K562 (cell line): ENCODE measurements around the gene GALP. TPM values are rescaled to one million over a fixed set of nuclear protein-coding genes. Genes with fewer than 3 reads are reported as not detected.
A peak's percentile ranks its signal among the peaks of the same experiment; 100 is the strongest.

Source experiments
- ATAC-seq: fragments of 200-7000 bp; cut with Tn5 transposase; 3 replicates; pipeline ENCODE4 v1.9.1; 2020; ENCODE audit warnings: moderate library complexity
- BruUV-seq: library from RNA; stranded (reverse); fragments of 400-500 nt; replicated peaks from 2 replicates; lab custom pipeline; 2021; lab: Mats Ljungman, UMichigan
- CTCF ChIA-PET: fragments of 300-600 bp; formaldehyde crosslinking; extraction: SDS; loops from one replicate; lab custom pipeline; 2021; ENCODE audit warnings: low intra/inter-chr PET ratio; lab: Yijun Ruan, JAX
- POLR2A ChIA-PET: fragments of 300-600, 350-650 bp; sonication (Branson Sonifier 250); formaldehyde crosslinking; extraction: SDS; loops from one replicate; lab custom pipeline; 2021; ENCODE audit warnings: antibody characterized with exemption, inconsistent platforms; lab: Yijun Ruan, JAX
- DNase-seq, 4 experiments: peaks; one replicate each; pipeline versions ENCODE4 v3.0.0 to v3.0.0-alpha.2; 2011 to 2018; ENCODE audit warnings: low spot score in 3 of 4, mixed read lengths in 3 of 4; ENCODE audit errors: extremely low read depth in 1 of 4
- FAIRE-seq: peaks from 2 replicates; lab custom pipeline; 2011; peaks lifted over from hg19 to GRCh38; lab: Jason Lieb, UNC
- H2AFZ ChIP-seq: 2 replicates; pipeline ENCODE4 v1.6.0; 2011; ENCODE audit warnings: low read depth, low read length, control low read depth, inconsistent platforms
- H3K27ac ChIP-seq: fragments of 200-600 bp; 3 replicates; pipeline ENCODE4 v1.8.0; 2011; ENCODE audit warnings: low read depth, mild to moderate bottlenecking, control low read depth, inconsistent platforms, low read length, moderate library complexity, mixed read lengths; ENCODE audit errors: extremely low read depth
- H3K27me3 ChIP-seq, 2 experiments: fragments of 300-600 bp in 1 of 2; 2 replicates in 1 of 2; 3 replicates in 1 of 2; pipeline versions ENCODE4 v1.6.0 to v1.8.0; 2011; ENCODE audit warnings: inconsistent platforms in 2 of 2, low read length in 2 of 2, mild to moderate bottlenecking in 1 of 2, mixed read lengths in 1 of 2, moderate library complexity in 1 of 2; ENCODE audit not compliant: control insufficient read depth in 2 of 2, insufficient read depth in 2 of 2
- H3K36me3 ChIP-seq: fragments of 300-600 bp; 3 replicates; pipeline ENCODE4 v1.8.0; 2011; ENCODE audit warnings: mild to moderate bottlenecking, low read length, inconsistent platforms; ENCODE audit not compliant: control insufficient read depth, insufficient read depth
- H3K4me1 ChIP-seq, 2 experiments: fragments of 200-600 bp in 1 of 2; replicated peaks in 1 of 2; 2 replicates in 1 of 2; 3 replicates in 1 of 2; pipeline versions ENCODE4 v1.5.1 to v1.8.0; 2011; ENCODE audit warnings: inconsistent platforms in 2 of 2, low read length in 2 of 2, mild to moderate bottlenecking in 1 of 2, mixed read lengths in 1 of 2, moderate library complexity in 1 of 2; ENCODE audit not compliant: control insufficient read depth in 2 of 2, insufficient read depth in 2 of 2
- H3K4me2 ChIP-seq: 2 replicates; pipeline ENCODE4 v1.6.1; 2011; ENCODE audit warnings: low read length, control low read depth, inconsistent platforms, mixed read lengths; ENCODE audit not compliant: insufficient read depth
- H3K4me3 ChIP-seq: fragments of 200-600 bp; sonication (generic), shearing (Covaris generic); 2 replicates; pipeline ENCODE4 v1.5.1; 2016; ENCODE audit warnings: control low read depth, inconsistent platforms
- H3K79me2 ChIP-seq: fragments of 200-600 bp; 3 replicates; pipeline ENCODE4 v1.8.0; 2011; ENCODE audit warnings: low read length, inconsistent platforms; ENCODE audit not compliant: control insufficient read depth, insufficient read depth
- H3K9ac ChIP-seq, 2 experiments: 2 replicates each; pipeline versions ENCODE4 v1.6.0 to v1.6.1; 2011; ENCODE audit warnings: low read depth in 2 of 2, low read length in 2 of 2, control low read depth in 1 of 2, inconsistent platforms in 1 of 2, mild to moderate bottlenecking in 1 of 2, mixed read lengths in 1 of 2; ENCODE audit not compliant: insufficient read depth in 1 of 2
- H3K9me1 ChIP-seq: one replicate; pipeline ENCODE4 v1.6.0; 2011; ENCODE audit warnings: inconsistent platforms, mild to moderate bottlenecking, low read length, moderate library complexity; ENCODE audit not compliant: control insufficient read depth, insufficient read depth
- H3K9me3 ChIP-seq: replicated peaks from 2 replicates; pipeline ENCODE4 v1.5.1; 2011; ENCODE audit warnings: low read depth, low read length, inconsistent platforms; ENCODE audit not compliant: control insufficient read depth, insufficient read depth
- H4K20me1 ChIP-seq: replicated peaks from 2 replicates; pipeline ENCODE4 v1.6.1; 2011; ENCODE audit warnings: low read length, inconsistent platforms, mixed read lengths; ENCODE audit not compliant: control insufficient read depth, insufficient read depth
- AFF4 ChIP-seq: sonication (generic); formaldehyde crosslinking; IDR thresholded peaks from 2 replicates; pipeline ENCODE4 v1.8.0; 2023; ENCODE audit warnings: mild to moderate bottlenecking, missing genetic modification reagents
- CTCF ChIP-seq, 3 experiments: IDR thresholded peaks in 2 of 3; conservative IDR thresholded peaks in 1 of 3; 2 replicates each; pipeline ENCODE4 v1.5.1; 2011 to 2012; ENCODE audit warnings: low read length in 3 of 3, mild to moderate bottlenecking in 3 of 3, control low read depth in 2 of 3, improper control_type of control experiment in 1 of 3, inconsistent platforms in 1 of 3, low read depth in 1 of 3, mixed read lengths in 1 of 3, moderate library complexity in 1 of 3; ENCODE audit not compliant: insufficient read depth in 2 of 3
- CTCFL ChIP-seq: IDR thresholded peaks from 2 replicates; pipeline ENCODE4 v1.6.1; 2011; ENCODE audit warnings: borderline replicate concordance, low read depth, mild to moderate bottlenecking, moderate library complexity, low read length; ENCODE audit not compliant: insufficient read depth, poor library complexity, severe bottlenecking
- DMBX1 ChIP-seq: fragments of 250-450 bp; sonication (Bioruptor Pico); IDR thresholded peaks from 2 replicates; pipeline ENCODE4 v1.8.0; 2022; ENCODE audit warnings: inconsistent platforms, mild to moderate bottlenecking, moderate library complexity, borderline replicate concordance
- EGR1 ChIP-seq: fragments of 450-650 bp; conservative IDR thresholded peaks from 2 replicates; pipeline ENCODE4 v1.6.1; 2017; ENCODE audit warnings: mild to moderate bottlenecking
- HMGN3 ChIP-seq: IDR thresholded peaks from 2 replicates; pipeline ENCODE4 v1.6.1; 2011; ENCODE audit warnings: borderline replicate concordance, low read depth, mild to moderate bottlenecking, mixed read lengths, low read length; ENCODE audit not compliant: insufficient read length; ENCODE audit errors: extremely low read depth
- MTA3 ChIP-seq: fragments of 450-650 bp; formaldehyde crosslinking; IDR thresholded peaks from 2 replicates; pipeline ENCODE4 v1.6.1; 2017; ENCODE audit warnings: mild to moderate bottlenecking, borderline replicate concordance
- THRA ChIP-seq: fragments of 450-650 bp; IDR thresholded peaks from 2 replicates; pipeline ENCODE4 v1.6.1; 2017; ENCODE audit warnings: mild to moderate bottlenecking, moderate library complexity
- XRCC3 ChIP-seq: fragments of 450-650 bp; IDR thresholded peaks from 2 replicates; pipeline ENCODE4 v1.6.1; 2017; ENCODE audit warnings: mild to moderate bottlenecking, moderate library complexity
- WGBS: fragments of 100-300 bp; shearing (Covaris generic); methylation state at CpG from one replicate; pipeline ENCODE4 v1.1.6; 2016; ENCODE audit warnings: low coverage, mixed read lengths; ENCODE audit not compliant: insufficient coverage; ENCODE audit errors: missing lambda C conversion rate; 5-methylcytosine and 5-hydroxymethylcytosine counted together
- in situ Hi-C: fragments of 300-500 bp; cut with MboI; formaldehyde crosslinking; loops from 4 replicates; pipeline ENCODE4 v1.15.0; 2018; ENCODE audit warnings: inconsistent platforms, mixed read lengths
- intact Hi-C: fragments of 100-400 bp; cut with micrococcal nuclease; formaldehyde crosslinking; loops from 2 replicates; pipeline ENCODE4 v1.14.2; 2022
- polyA plus RNA-seq, 8 experiments: library from polyadenylated mRNA; depleted of rRNA in 4 of 8; stranded (reverse) in 5 of 8; unstranded in 3 of 8; fragments of >200 nt; fragmentation: Nextera tagmentation in 2 of 8; fragmentation: Illumina TruSeq in 1 of 8; extraction: Ambion mirVana in 2 of 8; extraction: Trizol in 1 of 8; gene quantifications; 2 replicates each; pipeline versions ENCODE4 v1.2.1 to v1.2.3, GENCODE V29; 2011 to 2014; ENCODE audit warnings: inconsistent platforms in 1 of 8, missing spikeins in 1 of 8
- total RNA-seq, 7 experiments: library from RNA; depleted of rRNA in 6 of 7; stranded (reverse); fragments of >200 nt in 6 of 7; fragmentation: Illumina TruSeq in 2 of 7; extraction: Trizol in 2 of 7; gene quantifications; 2 replicates each; pipeline versions ENCODE4 v1.2.1 to v1.2.3, GENCODE V29; 2011 to 2021; ENCODE audit warnings: low replicate concordance in 1 of 7

GALP gene
- total and polyA plus RNA-seq, 9 of the 15 experiments (the other 6 are each of a cell fraction or from before 2014, with no cell fraction given), result not detected

GRCh38 chr19:56191115-56191514 is 15.3 kb downstream of the GALP start:
- H3K27ac ChIP-seq, result no peak overlapping the region
- H3K4me3 ChIP-seq, result no peak overlapping the region
- H3K9me1 ChIP-seq, result no peaks in the 10 kb centered on the region
- TF ChIP-seq THRA (no peak), CTCFL (peak; percentile 19), MTA3 (no peak), AFF4 (no peak), XRCC3 (no peak), HMGN3 (no peak), DMBX1 (CRISPR knock-in tag) (no peak), CTCF (IDR thresholded peaks at IDR 0.05 in 2 of 3, conservative IDR thresholded peaks at IDR 0.05 in 1 of 3; ENCODE audit: insufficient read depth in 2 of 3, low read depth in 1 of 3, low read length in 3 of 3) (peak in 2 of 3 experiments; percentile 31 to 40; a peak in 5 of 6 replicates), EGR1 (no peak)
- no peaks in the 10 kb centered on the region; a peak in 2 of 5 replicates for H3K27me3 ChIP-seq
- CTCF ChIA-PET, result no interaction called here
- peaks cover 3 to 6% of the 10 kb centered on the region in 2 experiments; a peak in 4 of 5 replicates for H3K4me1 ChIP-seq
- H3K9ac ChIP-seq, result no peak overlapping the region
- no peak overlapping the region for H3K4me2 ChIP-seq
- no peak overlapping the region for H2AFZ ChIP-seq
- no peaks in the 10 kb centered on the region for H3K79me2 ChIP-seq
- H4K20me1 ChIP-seq, result no peaks in the 10 kb centered on the region
- 37% methylated on average over 4 of the region's 7 CpGs for WGBS
- ATAC-seq (no peak), DNase-seq (no peak), FAIRE-seq (no peak)
- H3K9me3 ChIP-seq, result no peaks in the 10 kb centered on the region
- intact Hi-C loops (no loop called here), in situ Hi-C loops (no loop called here)
- BruUV-seq, result no TSS peak
- POLR2A ChIA-PET, result interaction anchor here (1.1 kb wide), 1 partner anchor 9 kb away, joined by 3 read pairs; no protein-coding TSS in a partner anchor
- H3K36me3 ChIP-seq, result no peaks in the 10 kb centered on the region
